Fibroblast of villous mesenchyme (primary cell): Measurements from ENCODE around the gene DCAF17. TPM values are rescaled to one million over a fixed set of nuclear protein-coding genes. Genes with fewer than 3 reads are reported as not detected.
"Not testable (repeated sequence)": the region's sequence is repeated elsewhere in the genome, so short reads cannot be mapped to it uniquely, and the experiment has no call there.

ENCODE experiments used
- DNase-seq: peaks from one replicate; pipeline ENCODE4 v3.0.0-alpha.2; 2010; ENCODE audit warnings: low read depth
- H3K4me3 ChIP-seq: 2 replicates; pipeline ENCODE4 v1.5.1; 2011; ENCODE audit warnings: low read depth, mild to moderate bottlenecking, low read length
- CTCF ChIP-seq: IDR thresholded peaks from 2 replicates; pipeline ENCODE4 v1.5.1; 2012; ENCODE audit warnings: low read depth, mild to moderate bottlenecking, low read length; ENCODE audit not compliant: insufficient read depth
- total RNA-seq: library from RNA; depleted of rRNA; stranded (reverse); fragments of >200 nt; gene quantifications from 2 replicates; pipeline ENCODE4 v1.2.3, GENCODE V29; 2012

The DCAF17 gene
- total RNA-seq, 1 donor = 29.4 TPM

- H3K4me3 ChIP-seq = no peak overlapping the region
- peak; percentile 97 for TF ChIP-seq CTCF
Measured at GRCh38 chr2:171416009-171416926, 17.8 kb upstream of the DCAF17 start.

GRCh38 chr2:171419333-171419732 is 14.7 kb upstream of the DCAF17 start:
- no peak for TF ChIP-seq CTCF
- H3K4me3 ChIP-seq = no peak overlapping the region
- DNase-seq = no peak

More at GRCh38 chr2:171416009-171416926, 17.8 kb upstream of the DCAF17 start:
- peak; percentile 97 for DNase-seq

GRCh38 chr2:171420728-171421563 is 13.1 kb upstream of the DCAF17 start:
- no peak for TF ChIP-seq CTCF
- H3K4me3 ChIP-seq = no peak overlapping the region
- no peak for DNase-seq

- DNase-seq, H3K4me3 ChIP-seq: not testable (repeated sequence)
Measured at GRCh38 chr2:171422710-171423495, 11.1 kb upstream of the DCAF17 start.

- no peak for DNase-seq
- no peak overlapping the region for H3K4me3 ChIP-seq
- TF ChIP-seq CTCF = no peak
Measured at GRCh38 chr2:171430516-171431410, 3.3 kb upstream of the DCAF17 start.

- DNase-seq = no peak
- H3K4me3 ChIP-seq = no peak overlapping the region
- TF ChIP-seq CTCF = no peak
Measured at GRCh38 chr2:171431677-171432167, 2.3 kb upstream of the DCAF17 start.
